Panc1 (cell line): Measurements from ENCODE around the gene DCTN1.

Source experiments
- CTCF ChIP-seq: fragments of 450-650 bp; IDR thresholded peaks from 2 replicates; pipeline ENCODE4 v1.5.1; 2017; ENCODE audit warnings: mild to moderate bottlenecking
- POLR2AphosphoS5 ChIP-seq: IDR thresholded peaks from 2 replicates; pipeline ENCODE4 v1.6.1; 2012; ENCODE audit warnings: mild to moderate bottlenecking, low read depth, low read length, moderate library complexity
- REST ChIP-seq, 2 experiments: IDR thresholded peaks; 2 replicates each; pipeline ENCODE4 v1.6.1; 2011 to 2012; ENCODE audit warnings: low read depth in 2 of 2, control low read depth in 1 of 2, low read length in 1 of 2, mild to moderate bottlenecking in 1 of 2, moderate library complexity in 1 of 2; ENCODE audit not compliant: insufficient read depth in 1 of 2

GRCh38 chr2:74393525-74393924 is 13.4 kb upstream of the DCTN1 start:
- TF ChIP-seq CTCF = no peak
- TF ChIP-seq POLR2AphosphoS5 = no peak
- no peak for TF ChIP-seq REST (IDR thresholded peaks at IDR 0.05; ENCODE audit: insufficient read depth in 1 of 2, low read depth in 2 of 2, low read length in 1 of 2)
